HG03064 (cell line): ENCODE results near the gene RNF215.
"Not testable (repeated sequence)": the region's sequence is repeated elsewhere in the genome, so short reads cannot be mapped to it uniquely, and the experiment has no call there.

Source experiments
- ATAC-seq: cut with Tn5 transposase; IDR thresholded peaks from one replicate; pipeline ENCODE4 v1.9.1; 2021; ENCODE audit warnings: low read depth; ENCODE audit not compliant: unreplicated experiment

The RNF215 gene

GRCh38 chr22:30365891-30366290 lies 21.3 kb downstream of the RNF215 start:
- ATAC-seq = no peak

GRCh38 chr22:30362651-30363281 lies 24.4 kb downstream of the RNF215 start:
- no peak for ATAC-seq

GRCh38 chr22:30361916-30362650 lies 25.1 kb downstream of the RNF215 start:
- no peak for ATAC-seq

GRCh38 chr22:30358541-30358940 lies 28.7 kb downstream of the RNF215 start:
- no peak for ATAC-seq

GRCh38 chr22:30357650-30358215 lies 29.5 kb downstream of the RNF215 start:
- ATAC-seq = no peak

GRCh38 chr22:30357236-30357570 lies 30.0 kb downstream of the RNF215 start:
- ATAC-seq = no peak

- ATAC-seq = peak; percentile 83
Observed at GRCh38 chr22:30356449-30357235, 30.6 kb downstream of the RNF215 start, which contains the start of the genes CCDC157 and SF3A1. Gene CCDC157 (plus strand): TSS chr22:30357007. CDS start chr22:30366001, 8,994 bp downstream. Gene SF3A1 (minus strand): TSS chr22:30356894. CDS start chr22:30356792, 102 bp downstream.

- no peak for ATAC-seq
Observed at GRCh38 chr22:30354644-30355043, 32.6 kb downstream of the RNF215 start.

GRCh38 chr22:30351226-30351625 lies 36.0 kb downstream of the RNF215 start:
- ATAC-seq = no peak

- no peak for ATAC-seq
Observed at GRCh38 chr22:30348809-30349208, 38.4 kb downstream of the RNF215 start.

GRCh38 chr22:30348404-30348803 lies 38.8 kb downstream of the RNF215 start:
- no peak for ATAC-seq

GRCh38 chr22:30347255-30347892 lies 39.8 kb downstream of the RNF215 start:
- no peak for ATAC-seq

GRCh38 chr22:30344447-30345200 lies 42.6 kb downstream of the RNF215 start:
- no peak for ATAC-seq

- ATAC-seq = no peak
Observed at GRCh38 chr22:30340911-30341685, 46.1 kb downstream of the RNF215 start.

- ATAC-seq = no peak
Observed at GRCh38 chr22:30338802-30339201, 48.4 kb downstream of the RNF215 start.

GRCh38 chr22:30338341-30338740 lies 48.9 kb downstream of the RNF215 start:
- ATAC-seq = not testable (repeated sequence)

GRCh38 chr22:30337461-30337778 lies 49.8 kb downstream of the RNF215 start:
- ATAC-seq = no peak

- ATAC-seq = no peak
Observed at GRCh38 chr22:30336752-30337460, 50.3 kb downstream of the RNF215 start.

- ATAC-seq = no peak
Observed at GRCh38 chr22:30335236-30335635, 52.0 kb downstream of the RNF215 start.
